ENCODE measurements around the gene INSR. TPM values are rescaled to one million over a fixed set of nuclear protein-coding genes. Genes with fewer than 3 reads are reported as not detected.

The INSR gene
- total and polyA plus RNA-seq, 2 experiments from 2014 or later: 19.2 to 52.1 TPM

GRCh38 chr19:7140137-7140536 lies 154.1 kb downstream of the INSR start:
- peaks cover 5% of the 10 kb centered on the region; the same call in 2 of the 3 replicates for H3K9me3 Mint-ChIP-seq
- H3K4me3 Mint-ChIP-seq: no peak overlapping the region
- TF ChIP-seq NANOG (IDR thresholded peaks at IDR 0.05; ENCODE audit: borderline replicate concordance) (no peak), EZH2phosphoT487 (IDR thresholded peaks at IDR 0.05; ENCODE audit: unreplicated experiment) (no peak), CTCF (conservative IDR thresholded peaks at IDR 0.05; ENCODE audit: low read depth in 2 of 2) (no peak), JUNB (IDR thresholded peaks at IDR 0.05; ENCODE audit: unreplicated experiment) (no peak)
- TF ChIP-seq, protein P1, sequence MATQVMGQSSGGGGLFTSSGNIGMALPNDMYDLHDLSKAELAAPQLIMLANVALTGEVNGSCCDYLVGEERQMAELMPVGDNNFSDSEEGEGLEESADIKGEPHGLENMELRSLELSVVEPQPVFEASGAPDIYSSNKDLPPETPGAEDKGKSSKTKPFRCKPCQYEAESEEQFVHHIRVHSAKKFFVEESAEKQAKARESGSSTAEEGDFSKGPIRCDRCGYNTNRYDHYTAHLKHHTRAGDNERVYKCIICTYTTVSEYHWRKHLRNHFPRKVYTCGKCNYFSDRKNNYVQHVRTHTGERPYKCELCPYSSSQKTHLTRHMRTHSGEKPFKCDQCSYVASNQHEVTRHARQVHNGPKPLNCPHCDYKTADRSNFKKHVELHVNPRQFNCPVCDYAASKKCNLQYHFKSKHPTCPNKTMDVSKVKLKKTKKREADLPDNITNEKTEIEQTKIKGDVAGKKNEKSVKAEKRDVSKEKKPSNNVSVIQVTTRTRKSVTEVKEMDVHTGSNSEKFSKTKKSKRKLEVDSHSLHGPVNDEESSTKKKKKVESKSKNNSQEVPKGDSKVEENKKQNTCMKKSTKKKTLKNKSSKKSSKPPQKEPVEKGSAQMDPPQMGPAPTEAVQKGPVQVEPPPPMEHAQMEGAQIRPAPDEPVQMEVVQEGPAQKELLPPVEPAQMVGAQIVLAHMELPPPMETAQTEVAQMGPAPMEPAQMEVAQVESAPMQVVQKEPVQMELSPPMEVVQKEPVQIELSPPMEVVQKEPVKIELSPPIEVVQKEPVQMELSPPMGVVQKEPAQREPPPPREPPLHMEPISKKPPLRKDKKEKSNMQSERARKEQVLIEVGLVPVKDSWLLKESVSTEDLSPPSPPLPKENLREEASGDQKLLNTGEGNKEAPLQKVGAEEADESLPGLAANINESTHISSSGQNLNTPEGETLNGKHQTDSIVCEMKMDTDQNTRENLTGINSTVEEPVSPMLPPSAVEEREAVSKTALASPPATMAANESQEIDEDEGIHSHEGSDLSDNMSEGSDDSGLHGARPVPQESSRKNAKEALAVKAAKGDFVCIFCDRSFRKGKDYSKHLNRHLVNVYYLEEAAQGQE (IDR thresholded peaks at IDR 0.05; ENCODE audit: unreplicated experiment): no peak
- H3K27me3 Mint-ChIP-seq (ENCODE audit: insufficient read depth, low read depth, poor library complexity): peaks cover 1% of the 10 kb centered on the region
- Histone ChIP-seq H3F3A (replicated peaks; ENCODE audit: low read depth) (no peaks in the 10 kb centered on the region), H3K36me3 (ENCODE audit: insufficient read depth) (peaks cover 5% of the 10 kb centered on the region; the same call in 1 of the 2 replicates), H2AFZ (no peak overlapping the region), H3K27me3 (ENCODE audit: insufficient read depth) (no peaks in the 10 kb centered on the region), H3K27ac (ENCODE audit: low read depth) (no peak overlapping the region), H3K4me3 (no peak overlapping the region), H4K20me1 (replicated peaks; ENCODE audit: insufficient read depth) (no peaks in the 10 kb centered on the region), H3K9me2 (ENCODE audit: insufficient read depth) (no peaks in the 10 kb centered on the region), H3K4me1 (ENCODE audit: insufficient read depth) (no peaks in the 10 kb centered on the region), H3K79me2 (replicated peaks; ENCODE audit: insufficient read depth) (no peaks in the 10 kb centered on the region), H3K4me2 (no peak overlapping the region)
- no peak overlapping the region for H3K27ac Mint-ChIP-seq
- H3K36me3 Mint-ChIP-seq (ENCODE audit: low read depth): peaks cover 59% of the 10 kb centered on the region
- no peak for DNase-seq (ENCODE audit: low spot score)
- ATAC-seq: no peak
- no peaks in the 10 kb centered on the region for H3K4me1 Mint-ChIP-seq

DNA sequence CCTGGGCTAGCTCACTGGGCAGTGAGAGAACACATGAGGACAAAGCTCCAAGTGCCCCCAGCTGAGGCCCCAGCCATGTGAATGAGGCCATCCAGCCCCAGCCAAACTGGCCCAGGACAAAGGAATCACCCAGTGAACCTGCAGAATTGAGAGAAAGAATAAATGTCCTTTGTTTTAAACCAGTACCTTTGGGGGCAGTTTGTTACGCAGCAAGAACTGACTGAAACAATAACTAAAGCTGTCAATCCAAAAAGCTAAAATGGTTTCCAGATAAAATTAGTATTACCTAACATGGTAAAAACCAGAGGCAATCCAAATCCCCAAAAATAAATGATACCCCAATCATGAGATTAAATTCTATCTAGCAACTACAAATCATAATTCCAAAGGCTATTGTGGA lies 155.1 kb downstream of the INSR start:
- Histone ChIP-seq H3K9me2 (ENCODE audit: insufficient read depth) (no peaks in the 10 kb centered on the region), H3K27ac (ENCODE audit: low read depth) (no peak overlapping the region), H3K4me1 (ENCODE audit: insufficient read depth) (no peaks in the 10 kb centered on the region), H2AFZ (no peak overlapping the region), H3K36me3 (ENCODE audit: insufficient read depth) (peaks cover 5% of the 10 kb centered on the region; the same call in 1 of the 2 replicates), H3K4me3 (no peak overlapping the region), H3K27me3 (ENCODE audit: insufficient read depth) (no peaks in the 10 kb centered on the region), H3K79me2 (replicated peaks; ENCODE audit: insufficient read depth) (no peaks in the 10 kb centered on the region), H3K4me2 (no peak overlapping the region), H3F3A (replicated peaks; ENCODE audit: low read depth) (no peaks in the 10 kb centered on the region), H4K20me1 (replicated peaks; ENCODE audit: insufficient read depth) (no peaks in the 10 kb centered on the region)
- no peak for DNase-seq (ENCODE audit: low spot score)
- peaks cover 59% of the 10 kb centered on the region for H3K36me3 Mint-ChIP-seq (ENCODE audit: low read depth)
- no peak for ATAC-seq
- peaks cover 4% of the 10 kb centered on the region for H3K27me3 Mint-ChIP-seq (ENCODE audit: insufficient read depth, low read depth, poor library complexity)
- no peak overlapping the region for H3K4me3 Mint-ChIP-seq
- peaks cover 5% of the 10 kb centered on the region; the same call in 2 of the 3 replicates for H3K9me3 Mint-ChIP-seq
- no peak overlapping the region for H3K27ac Mint-ChIP-seq
- H3K4me1 Mint-ChIP-seq: no peaks in the 10 kb centered on the region; the same call in 2 of the 3 replicates
- TF ChIP-seq, protein P2, sequence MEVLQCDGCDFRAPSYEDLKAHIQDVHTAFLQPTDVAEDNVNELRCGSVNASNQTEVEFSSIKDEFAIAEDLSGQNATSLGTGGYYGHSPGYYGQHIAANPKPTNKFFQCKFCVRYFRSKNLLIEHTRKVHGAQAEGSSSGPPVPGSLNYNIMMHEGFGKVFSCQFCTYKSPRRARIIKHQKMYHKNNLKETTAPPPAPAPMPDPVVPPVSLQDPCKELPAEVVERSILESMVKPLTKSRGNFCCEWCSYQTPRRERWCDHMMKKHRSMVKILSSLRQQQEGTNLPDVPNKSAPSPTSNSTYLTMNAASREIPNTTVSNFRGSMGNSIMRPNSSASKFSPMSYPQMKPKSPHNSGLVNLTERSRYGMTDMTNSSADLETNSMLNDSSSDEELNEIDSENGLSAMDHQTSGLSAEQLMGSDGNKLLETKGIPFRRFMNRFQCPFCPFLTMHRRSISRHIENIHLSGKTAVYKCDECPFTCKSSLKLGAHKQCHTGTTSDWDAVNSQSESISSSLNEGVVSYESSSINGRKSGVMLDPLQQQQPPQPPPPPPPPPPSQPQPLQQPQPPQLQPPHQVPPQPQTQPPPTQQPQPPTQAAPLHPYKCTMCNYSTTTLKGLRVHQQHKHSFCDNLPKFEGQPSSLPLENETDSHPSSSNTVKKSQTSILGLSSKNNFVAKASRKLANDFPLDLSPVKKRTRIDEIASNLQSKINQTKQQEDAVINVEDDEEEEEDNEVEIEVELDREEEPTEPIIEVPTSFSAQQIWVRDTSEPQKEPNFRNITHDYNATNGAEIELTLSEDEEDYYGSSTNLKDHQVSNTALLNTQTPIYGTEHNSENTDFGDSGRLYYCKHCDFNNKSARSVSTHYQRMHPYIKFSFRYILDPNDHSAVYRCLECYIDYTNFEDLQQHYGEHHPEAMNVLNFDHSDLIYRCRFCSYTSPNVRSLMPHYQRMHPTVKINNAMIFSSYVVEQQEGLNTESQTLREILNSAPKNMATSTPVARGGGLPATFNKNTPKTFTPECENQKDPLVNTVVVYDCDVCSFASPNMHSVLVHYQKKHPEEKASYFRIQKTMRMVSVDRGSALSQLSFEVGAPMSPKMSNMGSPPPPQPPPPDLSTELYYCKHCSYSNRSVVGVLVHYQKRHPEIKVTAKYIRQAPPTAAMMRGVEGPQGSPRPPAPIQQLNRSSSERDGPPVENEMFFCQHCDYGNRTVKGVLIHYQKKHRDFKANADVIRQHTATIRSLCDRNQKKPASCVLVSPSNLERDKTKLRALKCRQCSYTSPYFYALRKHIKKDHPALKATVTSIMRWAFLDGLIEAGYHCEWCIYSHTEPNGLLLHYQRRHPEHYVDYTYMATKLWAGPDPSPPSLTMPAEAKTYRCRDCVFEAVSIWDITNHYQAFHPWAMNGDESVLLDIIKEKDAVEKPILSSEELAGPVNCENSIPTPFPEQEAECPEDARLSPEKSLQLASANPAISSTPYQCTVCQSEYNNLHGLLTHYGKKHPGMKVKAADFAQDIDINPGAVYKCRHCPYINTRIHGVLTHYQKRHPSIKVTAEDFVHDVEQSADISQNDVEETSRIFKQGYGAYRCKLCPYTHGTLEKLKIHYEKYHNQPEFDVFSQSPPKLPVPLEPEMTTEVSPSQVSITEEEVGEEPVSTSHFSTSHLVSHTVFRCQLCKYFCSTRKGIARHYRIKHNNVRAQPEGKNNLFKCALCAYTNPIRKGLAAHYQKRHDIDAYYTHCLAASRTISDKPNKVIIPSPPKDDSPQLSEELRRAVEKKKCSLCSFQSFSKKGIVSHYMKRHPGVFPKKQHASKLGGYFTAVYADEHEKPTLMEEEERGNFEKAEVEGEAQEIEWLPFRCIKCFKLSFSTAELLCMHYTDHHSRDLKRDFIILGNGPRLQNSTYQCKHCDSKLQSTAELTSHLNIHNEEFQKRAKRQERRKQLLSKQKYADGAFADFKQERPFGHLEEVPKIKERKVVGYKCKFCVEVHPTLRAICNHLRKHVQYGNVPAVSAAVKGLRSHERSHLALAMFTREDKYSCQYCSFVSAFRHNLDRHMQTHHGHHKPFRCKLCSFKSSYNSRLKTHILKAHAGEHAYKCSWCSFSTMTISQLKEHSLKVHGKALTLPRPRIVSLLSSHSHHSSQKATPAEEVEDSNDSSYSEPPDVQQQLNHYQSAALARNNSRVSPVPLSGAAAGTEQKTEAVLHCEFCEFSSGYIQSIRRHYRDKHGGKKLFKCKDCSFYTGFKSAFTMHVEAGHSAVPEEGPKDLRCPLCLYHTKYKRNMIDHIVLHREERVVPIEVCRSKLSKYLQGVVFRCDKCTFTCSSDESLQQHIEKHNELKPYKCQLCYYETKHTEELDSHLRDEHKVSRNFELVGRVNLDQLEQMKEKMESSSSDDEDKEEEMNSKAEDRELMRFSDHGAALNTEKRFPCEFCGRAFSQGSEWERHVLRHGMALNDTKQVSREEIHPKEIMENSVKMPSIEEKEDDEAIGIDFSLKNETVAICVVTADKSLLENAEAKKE (CRISPR knock-in tag; IDR thresholded peaks at IDR 0.05): no peak
- no peak for TF ChIP-seq CTCF (conservative IDR thresholded peaks at IDR 0.05; ENCODE audit: low read depth in 2 of 2)
- TF ChIP-seq ZNF114 (CRISPR knock-in tag; IDR thresholded peaks at IDR 0.05): no peak
